ENCODE results near the gene MAGI2. TPM values are rescaled to one million over a fixed set of nuclear protein-coding genes. Genes with fewer than 3 reads are reported as not detected.

The MAGI2 gene
- total and polyA plus RNA-seq, 2 experiments from 2014 or later, result 10.4 to 26.4 TPM

GRCh38 chr7:78429878-78430277 lies 1023.6 kb downstream of the MAGI2 start:
- Histone ChIP-seq H3F3A (replicated peaks; ENCODE audit: low read depth) (no peaks in the 10 kb centered on the region), H3K79me2 (replicated peaks; ENCODE audit: insufficient read depth) (no peaks in the 10 kb centered on the region), H3K27me3 (ENCODE audit: insufficient read depth) (no peaks in the 10 kb centered on the region), H2AFZ (no peak overlapping the region), H4K20me1 (replicated peaks; ENCODE audit: insufficient read depth) (0 out of 2 replicates have a peak, but pooled peaks cover 4% of the 10 kb centered on the region), H3K4me2 (no peak overlapping the region), H3K36me3 (ENCODE audit: insufficient read depth) (no peaks in the 10 kb centered on the region), H3K9me2 (ENCODE audit: insufficient read depth) (0 out of 2 replicates have a peak, but pooled peaks cover under 1% of the 10 kb centered on the region), H3K4me1 (ENCODE audit: insufficient read depth) (peaks cover 18% of the 10 kb centered on the region), H3K27ac (ENCODE audit: low read depth) (no peak overlapping the region), H3K4me3 (no peak overlapping the region)
- Mint-ChIP-seq H3K36me3 (ENCODE audit: low read depth) (peaks cover 4% of the 10 kb centered on the region; the same call in 1 of the 3 replicates), H3K27me3 (ENCODE audit: insufficient read depth, low read depth, poor library complexity) (no peaks in the 10 kb centered on the region), H3K27ac (no peak overlapping the region), H3K9me3 (no peaks in the 10 kb centered on the region; the same call in 2 of the 3 replicates), H3K4me1 (peaks cover 22% of the 10 kb centered on the region), H3K4me3 (no peak overlapping the region)
- TF ChIP-seq ZNF462 (CRISPR knock-in tag; IDR thresholded peaks at IDR 0.05) (no peak), CREB1 (CRISPR knock-in tag; IDR thresholded peaks at IDR 0.05; ENCODE audit: low read depth) (no peak), POLR2AphosphoS5 (IDR thresholded peaks at IDR 0.05; ENCODE audit: low read depth) (no peak), NANOG (IDR thresholded peaks at IDR 0.05; ENCODE audit: borderline replicate concordance) (no peak), ETS1 (IDR thresholded peaks at IDR 0.05) (no peak), JUNB (IDR thresholded peaks at IDR 0.05; ENCODE audit: unreplicated experiment) (no peak), STAT1 (IDR thresholded peaks at IDR 0.05; ENCODE audit: unreplicated experiment) (no peak), EZH2phosphoT487 (IDR thresholded peaks at IDR 0.05; ENCODE audit: unreplicated experiment) (no peak), REST (IDR thresholded peaks at IDR 0.05; ENCODE audit: unreplicated experiment) (no peak), ZNF331 (CRISPR knock-in tag; IDR thresholded peaks at IDR 0.05; ENCODE audit: low read depth) (no peak)
- no peak for DNase-seq (ENCODE audit: low spot score)
- no peak for ATAC-seq
